ENCODE measurements around the gene ATP2C2. TPM values are rescaled to one million over a fixed set of nuclear protein-coding genes. Genes with fewer than 3 reads are reported as not detected.

The ATP2C2 gene
- total and polyA plus RNA-seq, 2 experiments from 2014 or later: 2.1 TPM

DNA sequence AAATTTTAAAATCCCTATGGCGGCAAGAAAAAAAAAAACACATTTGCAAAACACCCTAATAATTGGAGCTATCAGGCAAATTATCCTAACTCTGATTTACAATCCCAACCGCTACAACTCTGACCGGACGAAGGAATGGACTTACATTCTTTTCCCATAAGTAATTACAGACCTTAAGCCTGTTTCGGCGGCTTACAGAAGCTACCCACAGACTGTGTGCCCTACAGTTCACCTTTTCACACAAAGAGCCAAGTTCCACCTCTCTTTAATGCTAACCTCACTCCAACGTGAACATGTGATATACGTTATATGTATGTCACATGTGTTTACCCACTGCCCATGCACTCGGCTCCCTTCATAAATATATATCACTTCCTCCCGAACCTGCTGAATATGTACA is 144.8 kb downstream of the ATP2C2 start (continued):
- TF ChIP-seq, protein P1, sequence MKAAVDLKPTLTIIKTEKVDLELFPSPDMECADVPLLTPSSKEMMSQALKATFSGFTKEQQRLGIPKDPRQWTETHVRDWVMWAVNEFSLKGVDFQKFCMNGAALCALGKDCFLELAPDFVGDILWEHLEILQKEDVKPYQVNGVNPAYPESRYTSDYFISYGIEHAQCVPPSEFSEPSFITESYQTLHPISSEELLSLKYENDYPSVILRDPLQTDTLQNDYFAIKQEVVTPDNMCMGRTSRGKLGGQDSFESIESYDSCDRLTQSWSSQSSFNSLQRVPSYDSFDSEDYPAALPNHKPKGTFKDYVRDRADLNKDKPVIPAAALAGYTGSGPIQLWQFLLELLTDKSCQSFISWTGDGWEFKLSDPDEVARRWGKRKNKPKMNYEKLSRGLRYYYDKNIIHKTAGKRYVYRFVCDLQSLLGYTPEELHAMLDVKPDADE (IDR thresholded peaks at IDR 0.05): no peak
- TF ChIP-seq EZH2 (IDR thresholded peaks at IDR 0.05; ENCODE audit: low read depth, unreplicated experiment) (no peak), CREB1 (CRISPR knock-in tag; IDR thresholded peaks at IDR 0.05; ENCODE audit: low read depth) (no peak), ZNF114 (CRISPR knock-in tag; IDR thresholded peaks at IDR 0.05) (no peak), EZH2phosphoT487 (IDR thresholded peaks at IDR 0.05; ENCODE audit: unreplicated experiment) (no peak), POLR2AphosphoS5 (IDR thresholded peaks at IDR 0.05; ENCODE audit: low read depth) (no peak), JUNB (IDR thresholded peaks at IDR 0.05; ENCODE audit: unreplicated experiment) (no peak)
- TF ChIP-seq, protein P2, sequence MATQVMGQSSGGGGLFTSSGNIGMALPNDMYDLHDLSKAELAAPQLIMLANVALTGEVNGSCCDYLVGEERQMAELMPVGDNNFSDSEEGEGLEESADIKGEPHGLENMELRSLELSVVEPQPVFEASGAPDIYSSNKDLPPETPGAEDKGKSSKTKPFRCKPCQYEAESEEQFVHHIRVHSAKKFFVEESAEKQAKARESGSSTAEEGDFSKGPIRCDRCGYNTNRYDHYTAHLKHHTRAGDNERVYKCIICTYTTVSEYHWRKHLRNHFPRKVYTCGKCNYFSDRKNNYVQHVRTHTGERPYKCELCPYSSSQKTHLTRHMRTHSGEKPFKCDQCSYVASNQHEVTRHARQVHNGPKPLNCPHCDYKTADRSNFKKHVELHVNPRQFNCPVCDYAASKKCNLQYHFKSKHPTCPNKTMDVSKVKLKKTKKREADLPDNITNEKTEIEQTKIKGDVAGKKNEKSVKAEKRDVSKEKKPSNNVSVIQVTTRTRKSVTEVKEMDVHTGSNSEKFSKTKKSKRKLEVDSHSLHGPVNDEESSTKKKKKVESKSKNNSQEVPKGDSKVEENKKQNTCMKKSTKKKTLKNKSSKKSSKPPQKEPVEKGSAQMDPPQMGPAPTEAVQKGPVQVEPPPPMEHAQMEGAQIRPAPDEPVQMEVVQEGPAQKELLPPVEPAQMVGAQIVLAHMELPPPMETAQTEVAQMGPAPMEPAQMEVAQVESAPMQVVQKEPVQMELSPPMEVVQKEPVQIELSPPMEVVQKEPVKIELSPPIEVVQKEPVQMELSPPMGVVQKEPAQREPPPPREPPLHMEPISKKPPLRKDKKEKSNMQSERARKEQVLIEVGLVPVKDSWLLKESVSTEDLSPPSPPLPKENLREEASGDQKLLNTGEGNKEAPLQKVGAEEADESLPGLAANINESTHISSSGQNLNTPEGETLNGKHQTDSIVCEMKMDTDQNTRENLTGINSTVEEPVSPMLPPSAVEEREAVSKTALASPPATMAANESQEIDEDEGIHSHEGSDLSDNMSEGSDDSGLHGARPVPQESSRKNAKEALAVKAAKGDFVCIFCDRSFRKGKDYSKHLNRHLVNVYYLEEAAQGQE (IDR thresholded peaks at IDR 0.05; ENCODE audit: unreplicated experiment): no peak

DNA sequence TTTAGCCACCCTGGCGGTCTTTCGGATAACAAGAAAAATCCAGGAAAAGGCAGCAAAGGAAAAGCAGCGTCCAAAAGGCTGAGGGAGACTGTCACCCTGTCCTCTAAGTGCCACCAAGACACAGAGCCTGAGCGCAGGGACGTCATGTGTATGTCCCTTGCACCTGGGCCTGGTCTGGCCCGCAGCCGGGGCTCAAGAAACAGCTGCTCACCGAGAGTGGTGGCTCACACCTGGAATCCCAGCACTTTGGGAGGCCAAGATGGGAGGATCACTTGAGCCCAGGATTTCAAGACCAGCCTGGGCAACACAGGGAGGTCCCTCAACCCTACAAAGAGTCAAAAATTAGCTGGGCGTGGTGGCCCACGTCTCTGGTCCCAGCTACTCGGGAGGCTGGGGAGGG is 145.3 kb downstream of the ATP2C2 start:
- Histone ChIP-seq H3K36me3 (ENCODE audit: insufficient read depth) (no peaks in the 10 kb centered on the region), H3K4me3 (no peak overlapping the region), H3K4me1 (ENCODE audit: insufficient read depth) (peaks cover 6% of the 10 kb centered on the region; the same call in 1 of the 2 replicates), H3F3A (replicated peaks; ENCODE audit: low read depth) (0 out of 2 replicates have a peak, but pooled peaks cover 3% of the 10 kb centered on the region), H3K79me2 (replicated peaks; ENCODE audit: insufficient read depth) (no peaks in the 10 kb centered on the region), H3K27ac (ENCODE audit: low read depth) (no peak overlapping the region), H4K20me1 (replicated peaks; ENCODE audit: insufficient read depth) (no peaks in the 10 kb centered on the region), H3K4me2 (no peak overlapping the region), H2AFZ (no peak overlapping the region), H3K27me3 (ENCODE audit: insufficient read depth) (no peaks in the 10 kb centered on the region), H3K9me2 (ENCODE audit: insufficient read depth) (no peaks in the 10 kb centered on the region)
- peaks cover 11% of the 10 kb centered on the region for H3K27me3 Mint-ChIP-seq (ENCODE audit: insufficient read depth, low read depth, poor library complexity)
- no peaks in the 10 kb centered on the region for H3K36me3 Mint-ChIP-seq (ENCODE audit: low read depth)
- no peak overlapping the region for H3K4me3 Mint-ChIP-seq
- no peaks in the 10 kb centered on the region for H3K9me3 Mint-ChIP-seq
- H3K27ac Mint-ChIP-seq: no peak overlapping the region
- DNase-seq (ENCODE audit: low spot score): no peak
- ATAC-seq: no peak
- peaks cover 30% of the 10 kb centered on the region for H3K4me1 Mint-ChIP-seq
- no peak for TF ChIP-seq JUNB (IDR thresholded peaks at IDR 0.05; ENCODE audit: unreplicated experiment)
- TF ChIP-seq ZNF331 (CRISPR knock-in tag; IDR thresholded peaks at IDR 0.05; ENCODE audit: low read depth): no peak
- TF ChIP-seq, protein P3, sequence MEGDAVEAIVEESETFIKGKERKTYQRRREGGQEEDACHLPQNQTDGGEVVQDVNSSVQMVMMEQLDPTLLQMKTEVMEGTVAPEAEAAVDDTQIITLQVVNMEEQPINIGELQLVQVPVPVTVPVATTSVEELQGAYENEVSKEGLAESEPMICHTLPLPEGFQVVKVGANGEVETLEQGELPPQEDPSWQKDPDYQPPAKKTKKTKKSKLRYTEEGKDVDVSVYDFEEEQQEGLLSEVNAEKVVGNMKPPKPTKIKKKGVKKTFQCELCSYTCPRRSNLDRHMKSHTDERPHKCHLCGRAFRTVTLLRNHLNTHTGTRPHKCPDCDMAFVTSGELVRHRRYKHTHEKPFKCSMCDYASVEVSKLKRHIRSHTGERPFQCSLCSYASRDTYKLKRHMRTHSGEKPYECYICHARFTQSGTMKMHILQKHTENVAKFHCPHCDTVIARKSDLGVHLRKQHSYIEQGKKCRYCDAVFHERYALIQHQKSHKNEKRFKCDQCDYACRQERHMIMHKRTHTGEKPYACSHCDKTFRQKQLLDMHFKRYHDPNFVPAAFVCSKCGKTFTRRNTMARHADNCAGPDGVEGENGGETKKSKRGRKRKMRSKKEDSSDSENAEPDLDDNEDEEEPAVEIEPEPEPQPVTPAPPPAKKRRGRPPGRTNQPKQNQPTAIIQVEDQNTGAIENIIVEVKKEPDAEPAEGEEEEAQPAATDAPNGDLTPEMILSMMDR (conservative IDR thresholded peaks at IDR 0.05; ENCODE audit: low read depth in 2 of 2): no peak
- no peak for TF ChIP-seq CREB1 (CRISPR knock-in tag; IDR thresholded peaks at IDR 0.05; ENCODE audit: low read depth)
- no peak for TF ChIP-seq NANOG (IDR thresholded peaks at IDR 0.05; ENCODE audit: borderline replicate concordance)
- TF ChIP-seq, protein P2 (IDR thresholded peaks at IDR 0.05; ENCODE audit: unreplicated experiment): no peak
- TF ChIP-seq, protein P1 (IDR thresholded peaks at IDR 0.05): no peak
